SHP77 treated with DMSO at 0.1 percent for 48 hours (cell line): Measurements from ENCODE around the gene CSF3R.
A peak's percentile ranks its signal among the peaks of the same experiment; 100 is the strongest.

Experiments
- DNase-seq: peaks from one replicate; lab custom pipeline; 2025; lab: John Stamatoyannopoulos, UW

Gene CSF3R

DNA sequence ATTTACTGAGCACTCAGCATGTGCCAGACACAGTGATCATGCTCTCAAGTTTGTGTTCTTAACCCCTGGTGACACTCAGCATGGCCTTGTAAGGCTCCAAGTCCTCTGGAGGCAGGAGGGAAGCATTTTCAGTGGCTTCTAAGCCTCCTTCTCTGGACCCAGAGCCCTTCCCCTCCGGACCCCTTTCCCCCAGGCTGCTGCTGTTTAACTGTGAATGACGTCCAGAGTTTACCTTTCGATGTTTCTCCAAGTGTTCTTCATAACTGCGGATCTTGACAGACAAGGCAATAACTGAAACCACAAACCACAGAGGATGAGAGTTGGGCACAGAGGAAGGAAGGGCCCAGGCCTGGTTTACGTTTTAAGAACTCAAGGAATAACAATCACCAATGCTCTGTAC is 25.0 kb downstream of the CSF3R start:
- no peak for DNase-seq

DNA sequence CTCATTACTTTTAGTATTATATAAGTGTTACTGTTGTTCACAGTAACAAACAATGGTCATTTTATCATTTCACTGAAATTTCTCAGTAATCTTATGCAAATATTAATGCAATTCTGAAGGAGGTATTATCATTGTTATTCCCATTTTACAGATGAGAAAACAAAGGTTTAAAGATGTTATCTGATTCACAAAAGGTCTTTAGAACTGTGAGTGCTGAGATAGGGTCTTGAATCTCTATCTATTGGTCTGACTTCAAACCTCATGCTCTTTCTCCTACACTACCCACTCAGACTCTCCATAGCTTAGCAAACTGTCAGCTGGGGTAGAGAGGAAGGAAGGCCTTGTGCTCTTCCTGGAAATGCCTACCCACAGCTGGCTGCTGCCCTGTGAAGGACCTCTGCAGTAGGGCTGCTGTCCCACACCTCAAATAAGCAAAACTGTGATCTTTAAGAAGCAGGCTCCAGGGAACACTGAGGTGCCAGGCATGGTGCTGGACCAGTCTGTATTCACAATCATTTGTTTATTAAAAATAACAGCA is 26.3 kb downstream of the CSF3R start:
- DNase-seq = no peak

DNA sequence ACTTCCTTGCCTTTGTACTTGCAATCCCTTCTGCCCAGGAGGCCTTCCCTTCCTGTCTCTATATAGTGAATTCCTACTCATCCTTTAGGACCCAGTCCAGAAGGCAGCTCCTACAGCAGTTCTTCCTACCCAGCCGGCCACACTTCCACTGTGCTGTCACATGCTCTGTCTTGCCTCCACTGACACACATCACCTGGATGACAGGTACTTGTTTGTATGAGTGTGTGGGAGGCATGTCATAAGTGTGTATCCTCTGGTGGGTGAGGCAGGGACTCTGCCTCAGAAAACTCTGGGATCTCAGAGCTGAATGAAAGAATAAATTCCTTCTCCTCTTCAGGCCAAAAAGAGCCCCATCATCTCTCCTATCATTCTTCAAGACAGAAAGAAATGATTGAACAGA is 27.3 kb downstream of the CSF3R start:
- DNase-seq = no peak

DNA sequence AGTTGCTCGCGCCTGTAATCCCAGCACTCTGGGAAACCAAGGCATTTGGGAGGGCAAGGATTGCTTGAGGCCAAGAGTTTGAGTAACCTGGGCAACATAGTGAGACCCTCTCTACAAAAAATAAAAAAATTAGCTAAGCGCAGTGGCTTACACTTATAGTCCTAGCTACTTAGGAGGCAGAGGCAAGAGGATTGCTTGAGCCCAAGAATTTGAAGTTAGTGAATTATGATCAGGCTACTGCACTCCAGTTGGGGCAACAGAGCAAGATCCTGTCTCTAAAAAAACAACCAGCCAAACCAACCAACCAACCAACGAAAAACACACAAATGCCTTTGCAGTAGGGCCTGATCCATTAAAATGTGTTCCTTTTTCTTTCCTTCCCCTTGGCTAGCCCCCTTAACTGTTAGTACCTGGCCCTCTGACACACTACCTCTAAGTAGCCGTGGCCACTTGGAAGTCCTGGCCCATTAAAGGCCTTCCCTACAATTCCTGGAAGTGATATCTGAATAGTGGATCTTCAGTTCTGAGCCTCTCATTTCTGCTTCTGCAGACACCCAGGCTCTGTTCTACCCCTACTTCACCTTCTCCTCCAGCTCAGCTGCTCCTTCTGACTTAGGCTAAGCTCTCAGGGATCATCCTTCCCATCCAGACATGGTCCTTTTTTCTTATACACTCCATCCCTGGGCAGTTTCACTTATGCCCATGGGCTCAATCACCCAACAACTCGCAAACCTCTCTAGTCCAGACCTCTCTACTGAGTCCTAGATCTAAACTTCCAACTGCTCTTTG is 28.9 kb downstream of the CSF3R start:
- DNase-seq = no peak

DNA sequence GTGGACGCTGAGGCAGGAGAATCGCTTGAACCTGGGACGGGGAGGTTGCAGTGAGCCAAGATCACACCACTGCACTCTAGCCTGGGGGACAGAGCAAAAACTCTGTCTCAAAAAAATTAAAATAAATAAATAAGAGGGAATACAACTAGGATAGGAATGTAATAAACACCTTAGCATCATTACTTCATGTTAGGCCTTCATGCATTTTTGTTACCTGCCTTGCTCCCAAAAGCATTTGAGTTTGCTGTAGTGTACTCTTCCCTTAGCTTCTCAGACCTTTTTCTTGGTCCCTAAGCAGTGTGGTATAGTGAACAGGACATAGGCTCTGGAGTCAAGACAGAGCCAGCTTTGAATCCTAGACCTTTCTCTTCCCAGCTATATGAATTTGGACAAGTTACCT is 29.7 kb downstream of the CSF3R start:
- DNase-seq = no peak

DNA sequence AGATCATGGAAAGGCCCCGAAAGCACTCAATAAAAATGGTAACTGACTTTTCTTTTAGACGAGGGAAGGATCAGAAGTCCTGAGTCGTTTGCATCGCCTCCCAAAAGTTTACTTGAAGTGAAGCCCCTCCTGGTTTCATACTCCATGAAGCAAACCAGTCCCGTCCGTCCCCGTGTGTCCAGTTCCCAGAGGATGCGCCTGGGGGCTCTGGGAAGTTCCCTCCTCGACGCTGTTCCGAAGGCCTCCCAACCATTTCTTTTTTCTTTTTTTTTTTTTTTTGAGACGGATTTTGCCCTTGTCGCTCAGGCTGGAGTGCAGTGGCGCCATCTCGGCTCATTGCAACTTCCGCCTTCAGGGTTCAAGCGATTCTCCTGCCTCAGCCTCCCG is 31.8 kb downstream of the CSF3R start:
- DNase-seq = no peak

DNA sequence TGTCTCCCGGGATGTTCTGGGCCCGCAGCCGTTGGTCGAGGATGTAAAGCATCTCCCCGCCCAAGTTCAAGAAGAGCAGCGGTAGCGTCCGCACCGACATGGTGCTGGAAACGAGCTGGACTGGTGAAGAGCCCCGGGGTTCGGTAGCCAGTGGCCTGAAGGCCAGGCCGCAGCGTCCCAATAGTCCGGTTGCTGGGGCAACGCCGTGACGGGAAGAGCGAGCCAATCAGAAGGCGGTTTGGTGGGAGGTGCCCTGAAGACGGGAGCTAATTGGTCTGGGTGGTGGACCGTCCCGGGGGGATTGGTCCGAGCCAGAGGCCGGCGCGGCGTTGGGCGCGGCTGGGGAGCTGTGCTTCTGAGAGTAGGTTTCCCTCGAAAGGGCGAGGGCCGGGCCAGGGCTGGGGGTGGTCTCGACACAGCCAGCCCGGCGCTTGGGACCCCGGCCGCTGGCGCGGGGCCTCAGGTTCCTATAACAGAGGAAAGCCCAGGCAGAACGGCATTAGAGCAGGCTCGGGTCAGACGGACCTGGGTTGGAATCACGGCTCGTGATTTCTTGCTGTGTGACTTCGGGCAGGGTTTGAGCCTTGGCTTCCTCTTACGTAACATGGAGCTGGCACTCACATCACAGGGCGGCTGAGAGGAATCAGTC is 32.3 kb downstream of the CSF3R start, which contains the start of gene OSCP1:
TSS of gene OSCP1 (minus strand) at position 182 of the 649 bp plus-strand sequence. CDS start at position 100, 82 bp downstream.
- DNase-seq = peak; percentile 89

DNA sequence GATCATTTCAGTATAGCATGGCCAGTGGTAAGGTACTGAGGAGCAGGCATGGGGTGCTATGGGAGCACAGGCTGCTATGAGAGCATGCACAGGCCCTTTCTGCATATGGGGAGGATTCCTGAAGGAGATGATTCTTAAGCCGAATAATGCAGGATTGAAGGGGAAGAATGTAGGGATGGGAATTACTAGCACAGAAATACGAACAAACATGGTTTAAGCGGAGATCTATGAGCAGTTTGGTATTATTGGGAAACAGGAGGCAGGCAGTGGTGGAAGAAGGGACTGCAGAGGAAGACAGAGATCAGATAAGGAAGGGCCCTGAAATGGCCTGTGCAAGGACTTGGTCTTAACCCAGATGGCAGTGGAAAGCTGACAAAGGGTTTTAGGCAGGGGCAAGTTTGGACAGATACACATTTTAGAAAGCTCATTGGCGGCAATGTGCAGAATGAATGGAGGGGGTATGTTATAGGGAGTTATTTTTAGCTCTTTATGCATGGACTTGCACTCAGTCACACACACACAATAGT is 34.1 kb downstream of the CSF3R start:
- no peak for DNase-seq

DNA sequence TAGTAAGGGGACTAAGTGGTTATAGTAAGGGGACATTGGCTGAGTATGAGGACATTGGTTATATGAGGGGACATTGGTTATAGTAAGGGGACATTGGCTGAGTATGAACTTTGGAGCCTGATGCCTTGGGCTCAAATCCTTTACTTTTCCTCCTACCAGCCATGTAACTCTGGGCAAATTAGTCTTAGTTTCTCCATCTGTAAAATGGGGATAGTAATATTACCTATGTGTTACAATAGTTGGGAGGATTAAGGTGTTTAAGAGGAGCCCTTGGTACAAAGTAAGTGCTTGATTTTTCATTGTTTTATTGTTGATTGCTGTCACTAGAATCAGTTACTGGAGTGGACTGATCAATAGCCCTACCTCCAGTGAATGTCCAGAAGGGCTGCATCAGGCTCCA is 35.3 kb downstream of the CSF3R start:
- DNase-seq = no peak

DNA sequence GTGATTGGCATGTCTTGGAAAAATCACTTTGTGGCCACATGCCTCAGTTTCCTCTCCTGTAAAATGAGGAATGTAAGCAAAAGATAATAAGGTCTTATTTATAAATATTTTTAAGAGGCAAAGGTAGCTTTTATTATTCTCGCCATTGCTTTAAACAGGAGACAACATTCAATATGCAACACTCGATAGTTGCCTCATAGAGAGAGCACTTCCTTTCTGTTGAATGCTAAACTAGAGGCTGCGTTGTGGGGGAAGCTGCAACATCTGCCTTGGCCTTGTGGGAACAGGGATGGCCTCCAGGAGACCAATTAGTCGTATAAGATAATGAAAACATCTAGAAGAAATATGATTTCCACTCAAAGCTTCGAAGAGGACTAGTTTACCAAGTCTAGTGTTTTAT is 36.0 kb downstream of the CSF3R start:
- DNase-seq = no peak

DNA sequence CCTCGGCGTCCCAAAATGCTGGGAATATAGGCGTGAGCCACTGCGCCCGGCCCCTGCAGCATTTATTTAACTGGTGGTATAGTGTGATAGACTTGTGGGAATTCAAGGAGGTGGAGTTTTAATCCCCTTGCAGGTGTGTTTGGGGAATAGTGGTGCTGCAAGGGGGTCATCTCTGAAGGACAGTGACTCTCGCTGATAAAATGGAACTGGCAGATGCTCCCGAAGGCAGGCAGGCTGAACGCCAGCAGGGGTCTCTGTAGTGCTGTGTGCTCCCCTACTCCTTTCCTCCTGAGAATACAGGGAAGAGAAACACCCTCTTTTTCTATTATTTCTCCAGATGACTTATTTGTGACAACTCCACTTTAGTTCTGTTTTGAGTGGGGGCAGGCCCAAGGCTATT is 36.4 kb downstream of the CSF3R start:
- DNase-seq = no peak

DNA sequence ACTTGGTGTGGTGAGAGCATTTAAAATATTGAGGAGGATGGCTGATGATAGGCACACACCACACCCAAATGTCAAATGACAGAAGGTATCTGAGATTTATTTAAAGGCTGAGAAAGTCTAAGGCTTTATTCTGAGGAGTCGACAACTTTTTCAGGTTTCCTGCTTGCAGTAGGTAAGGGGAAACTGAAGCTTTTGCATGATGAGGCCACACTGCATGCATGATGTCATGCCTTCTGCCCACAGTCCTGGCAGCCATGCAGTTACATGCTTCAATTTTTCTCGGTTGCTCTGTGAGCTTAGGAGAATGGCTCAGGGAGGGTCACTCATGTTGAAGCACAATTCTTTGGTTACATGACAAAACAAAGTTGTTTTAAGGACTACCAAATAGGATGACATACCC is 39.4 kb downstream of the CSF3R start:
- no peak for DNase-seq

DNA sequence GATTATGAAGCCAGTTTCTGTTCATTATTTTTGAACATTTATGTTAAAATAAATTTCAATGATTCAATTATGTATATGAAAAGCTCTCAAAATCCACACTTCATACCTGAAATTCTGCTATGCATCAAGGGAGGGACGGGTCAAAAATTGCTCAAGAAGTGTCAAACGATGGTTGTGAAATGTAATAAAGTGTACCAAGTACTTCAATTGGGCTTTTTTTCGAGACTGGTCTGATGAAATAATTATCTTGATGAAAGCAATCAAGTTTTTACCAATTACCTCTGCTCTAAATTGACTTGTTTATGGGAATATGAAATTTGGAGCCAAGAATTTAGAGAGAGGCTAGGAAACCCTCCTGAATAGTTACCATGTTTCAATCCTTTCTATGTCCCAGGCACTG is 40.4 kb downstream of the CSF3R start:
- no peak for DNase-seq

DNA sequence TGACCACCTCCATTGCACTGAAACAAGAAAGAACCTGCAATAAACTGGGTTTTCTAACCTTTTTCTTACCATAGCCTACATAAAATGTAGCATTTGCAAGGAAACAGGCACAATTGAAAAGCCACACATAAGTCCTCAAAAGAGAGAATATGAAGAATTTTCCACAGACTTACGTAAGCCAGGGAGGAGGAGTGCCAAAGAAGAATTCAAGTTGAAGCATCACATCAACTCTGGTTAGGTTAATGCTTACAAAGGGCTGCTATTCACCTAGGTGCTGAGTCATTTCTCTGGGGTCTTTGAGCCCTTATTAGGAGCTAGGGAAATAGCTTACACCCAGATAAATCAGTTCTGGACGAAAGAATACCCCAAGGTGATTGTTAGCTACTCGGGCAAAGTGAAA is 42.1 kb downstream of the CSF3R start:
- no peak for DNase-seq

DNA sequence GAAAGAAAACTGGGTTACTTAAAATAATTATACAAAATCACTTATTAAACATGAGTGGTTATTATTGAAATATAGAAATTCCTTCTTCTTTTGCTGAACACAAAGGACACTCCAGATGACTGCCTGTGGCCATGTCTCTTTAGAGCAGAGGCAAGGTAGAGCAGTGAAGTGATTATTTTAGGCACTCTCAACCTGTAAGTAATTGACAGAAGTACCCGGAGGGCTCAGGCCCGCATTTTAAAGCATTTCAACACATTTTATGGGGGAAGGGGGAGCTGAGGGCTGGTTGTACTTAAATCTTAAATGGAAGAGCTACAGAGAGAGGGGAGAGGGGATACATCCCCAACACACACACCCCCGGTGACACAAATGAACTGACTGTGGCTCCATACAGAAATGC is 42.7 kb downstream of the CSF3R start:
- DNase-seq = no peak

DNA sequence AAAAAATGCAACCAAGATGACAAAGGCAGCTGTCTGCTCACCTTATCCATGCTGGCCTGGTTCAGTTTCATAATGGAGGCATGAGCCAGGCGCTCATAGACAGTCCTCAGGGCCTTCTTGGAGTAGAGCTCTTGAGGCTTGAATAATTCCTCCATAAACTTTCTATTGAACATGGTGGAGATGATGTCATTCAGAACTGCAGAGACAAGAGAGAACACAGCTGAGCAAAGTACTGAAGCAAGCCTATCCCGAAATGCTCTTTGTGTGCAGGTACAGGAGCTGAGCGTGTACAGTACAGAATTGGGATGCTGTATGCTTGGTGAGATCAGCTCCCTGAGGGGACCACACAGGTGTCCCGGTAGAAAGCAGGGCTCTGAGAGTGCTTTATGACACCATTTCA is 44.0 kb downstream of the CSF3R start:
- no peak for DNase-seq

DNA sequence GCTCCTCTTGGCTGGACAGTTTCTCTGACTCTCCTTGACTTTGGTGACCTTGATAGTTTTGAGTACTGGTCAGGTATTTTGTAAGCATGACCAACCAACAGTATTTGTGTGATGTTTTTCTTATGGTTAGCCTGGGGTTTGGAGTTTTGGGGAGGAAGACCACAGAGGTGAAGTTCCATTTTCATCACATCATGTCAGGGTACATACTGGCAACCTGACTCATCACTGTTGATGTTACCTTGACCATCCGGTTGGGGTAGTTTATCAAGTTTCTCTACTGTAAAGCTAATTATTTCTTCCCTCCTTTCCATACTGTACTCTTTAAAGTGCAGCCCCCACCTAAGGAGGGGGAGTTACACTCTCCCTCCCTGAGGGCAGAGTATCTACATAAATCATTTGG is 45.9 kb downstream of the CSF3R start:
- no peak for DNase-seq

DNA sequence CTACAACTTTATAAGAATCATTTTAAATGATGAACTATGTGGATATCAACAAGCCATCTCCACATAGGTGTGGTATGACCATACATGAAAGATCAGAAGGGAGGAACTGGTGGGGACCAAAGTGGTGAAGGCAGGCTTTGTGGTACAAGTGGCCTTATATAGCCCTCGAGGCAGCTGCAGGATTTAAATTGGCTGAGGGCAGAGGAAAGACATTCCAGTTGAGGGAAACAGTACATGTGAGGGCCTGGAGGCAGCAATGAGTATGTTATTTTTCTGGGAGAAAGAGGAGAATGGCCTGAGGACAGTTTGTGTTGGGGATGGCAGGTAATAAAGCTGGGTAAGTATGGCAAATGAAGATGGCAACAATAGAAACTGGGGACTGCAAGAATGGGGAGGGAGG is 49.6 kb downstream of the CSF3R start:
- DNase-seq = no peak

DNA sequence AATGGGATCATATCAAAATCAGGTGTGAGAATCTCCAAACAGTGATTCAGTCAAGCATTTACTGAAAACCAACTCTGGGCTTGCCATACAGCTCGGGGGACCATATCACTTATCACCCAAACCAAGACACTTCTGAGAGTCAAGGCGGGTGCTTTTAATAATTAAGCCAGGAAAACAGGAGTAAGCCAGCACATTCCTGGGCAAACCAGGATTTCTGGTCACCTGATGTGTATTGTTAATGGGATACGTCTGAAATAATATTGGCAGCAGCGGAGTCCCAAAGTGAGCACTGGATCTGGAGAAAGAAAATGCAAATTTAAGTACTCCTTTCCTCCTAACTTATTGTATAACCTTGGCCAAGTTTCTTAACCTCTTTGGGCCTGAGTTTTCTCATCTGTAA is 50.1 kb downstream of the CSF3R start:
- DNase-seq = no peak

DNA sequence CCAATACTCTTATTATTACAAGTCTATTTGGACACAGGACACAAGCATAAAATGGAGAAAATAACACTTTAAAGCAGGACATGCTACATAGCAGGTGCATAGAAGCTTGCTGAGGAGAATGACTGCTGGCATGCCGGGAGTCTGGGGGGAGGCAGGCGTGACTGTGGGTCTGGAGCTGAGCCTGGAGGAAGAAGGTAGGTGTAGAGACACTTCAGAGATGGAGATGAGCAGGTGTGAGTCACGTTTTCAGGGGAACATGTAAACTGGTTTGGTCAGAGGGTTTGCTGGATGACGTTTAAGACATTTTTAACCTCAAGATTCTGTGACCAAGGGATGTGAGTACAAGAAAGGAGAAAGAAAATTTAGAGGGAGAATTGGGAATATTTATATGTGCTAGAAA is 56.9 kb downstream of the CSF3R start:
- no peak for DNase-seq

DNA sequence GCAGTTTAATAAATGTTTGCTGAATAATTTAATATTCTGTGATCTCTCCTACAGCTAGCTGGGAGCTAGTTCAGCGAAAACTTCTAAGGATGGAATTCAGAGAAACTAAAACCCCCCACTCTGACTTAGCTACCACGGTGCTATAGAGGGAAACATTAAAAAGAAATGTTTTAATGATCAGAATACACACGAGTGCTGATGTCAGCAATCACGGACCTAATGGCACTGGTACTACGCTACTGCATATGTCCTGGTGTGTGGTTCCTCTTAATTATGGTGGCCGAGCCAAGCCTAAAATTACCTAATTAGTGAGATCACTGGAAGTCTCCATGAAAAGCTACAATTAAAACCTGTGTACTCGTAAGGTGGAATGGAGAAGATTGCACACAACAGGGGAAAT is 61.1 kb downstream of the CSF3R start:
- DNase-seq = no peak

DNA sequence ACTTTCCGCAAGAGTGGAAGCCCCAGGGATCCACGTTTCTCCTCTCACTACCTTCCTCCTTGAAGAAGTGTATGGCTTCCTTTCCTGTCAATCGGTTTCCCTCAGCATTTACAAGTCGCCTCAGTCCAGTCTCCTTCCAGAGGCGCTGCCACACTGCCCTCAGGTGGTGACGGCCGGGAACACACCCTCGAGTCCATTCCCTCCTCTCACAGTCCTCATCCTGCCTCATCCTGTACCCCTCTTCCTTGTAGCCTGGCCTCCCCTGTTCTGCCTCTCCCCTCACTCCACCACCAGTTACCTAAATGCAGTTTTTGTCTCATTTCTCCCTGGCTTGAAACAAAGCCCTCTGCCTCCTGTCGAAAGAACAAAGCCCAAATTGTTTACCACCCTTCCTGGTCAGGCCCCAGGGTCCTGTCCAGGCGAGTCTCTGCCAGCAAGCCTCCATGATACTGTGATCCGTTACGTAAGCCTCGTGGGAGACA is 61.8 kb downstream of the CSF3R start:
- peak; percentile 30 for DNase-seq

DNA sequence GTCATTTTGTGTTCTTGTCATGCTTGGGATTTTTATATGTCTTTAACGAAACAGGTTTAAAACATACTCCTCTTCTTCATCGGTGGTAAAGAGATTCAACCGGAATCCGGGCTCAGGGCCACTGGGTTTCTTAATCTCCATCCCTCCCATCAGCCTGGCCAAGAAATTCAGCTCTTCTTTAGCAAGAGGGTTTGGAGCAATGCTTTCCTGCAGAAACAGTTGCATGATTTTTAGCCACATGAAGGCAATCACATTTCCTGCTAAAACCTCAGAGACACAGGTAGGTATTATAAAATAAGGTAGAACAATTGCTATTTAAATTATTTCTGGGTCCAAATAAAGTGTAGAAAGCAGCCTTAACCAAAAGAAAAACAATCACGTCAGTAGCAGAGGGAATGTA is 62.3 kb downstream of the CSF3R start:
- no peak for DNase-seq
